HCT116 (cell line): ENCODE results near the gene NFIA. TPM values are rescaled to one million over a fixed set of nuclear protein-coding genes. Genes with fewer than 3 reads are reported as not detected.

Experiments used
- ATAC-seq: fragments of 200-7000 bp; cut with Tn5 transposase; 2 replicates; pipeline ENCODE4 v1.9.1; 2020; ENCODE audit warnings: mild to moderate bottlenecking, moderate library complexity
- BruUV-seq: library from RNA; stranded (reverse); fragments of 400-500 nt; replicated peaks from 2 replicates; lab custom pipeline; 2021; lab: Mats Ljungman, UMichigan
- CTCF ChIA-PET: fragments of 300-600 bp; sonication (Branson Sonifier 250); formaldehyde crosslinking; loops from one replicate; lab custom pipeline; 2021; ENCODE audit warnings: antibody characterized with exemption; lab: Charles Lee
- POLR2A ChIA-PET: fragments of 300-600, 350-600 bp; sonication (Branson Sonifier 250); formaldehyde crosslinking; loops from one replicate; lab custom pipeline; 2021; ENCODE audit warnings: antibody characterized with exemption; lab: Charles Lee
- RAD21 ChIA-PET, 2 experiments: fragments of 300-600 bp; sonication (Branson Sonifier 250); formaldehyde crosslinking; loops; one replicate each; lab custom pipeline; 2023; ENCODE audit warnings: low total read pairs in 2 of 2; ENCODE audit not compliant: uncharacterized antibody in 2 of 2, unreplicated experiment in 2 of 2, low non-redundant PET in 1 of 2; lab: Charles Lee
- DNase-seq: peaks from one replicate; pipeline ENCODE4 v3.0.0-alpha.2; 2010; ENCODE audit warnings: low read depth, low spot score
- H2AFZ ChIP-seq: fragments of 200-600 bp; shearing (Covaris generic), sonication (generic); 2 replicates; pipeline ENCODE4 v1.6.1; 2017; ENCODE audit warnings: low read depth, mixed run types, mixed read lengths, antibody characterized with exemption, low read length; ENCODE audit not compliant: poor library complexity, severe bottlenecking
- H3K27ac ChIP-seq: 2 replicates; pipeline ENCODE4 v1.5.1; 2012; ENCODE audit warnings: low read depth, low read length
- H3K27me3 ChIP-seq: fragments of 200-600 bp; sonication (generic); 2 replicates; pipeline ENCODE4 v1.6.1; 2016; ENCODE audit warnings: mixed run types, low read length, mixed read lengths; ENCODE audit not compliant: insufficient read depth
- H3K36me3 ChIP-seq, 2 experiments: fragments of 200-500 bp in 1 of 2; fragments of 200-600 bp in 1 of 2; sonication (Bioruptor generic) in 1 of 2; sonication (generic) in 1 of 2; 2 replicates each; pipeline versions ENCODE4 v1.5.1 to v1.6.1; 2014 to 2016; ENCODE audit warnings: low read length in 2 of 2, inconsistent platforms in 1 of 2, mixed read lengths in 1 of 2, mixed run types in 1 of 2; ENCODE audit not compliant: insufficient read depth in 2 of 2, control insufficient read depth in 1 of 2
- H3K4me1 ChIP-seq, 2 experiments: fragments of 200-600 bp in 1 of 2; sonication (generic) in 1 of 2; 2 replicates each; pipeline versions ENCODE4 v1.5.1 to v1.6.1; 2012 to 2017; ENCODE audit warnings: low read length in 2 of 2, inconsistent platforms in 1 of 2, mild to moderate bottlenecking in 1 of 2, mixed read lengths in 1 of 2, mixed run types in 1 of 2, moderate library complexity in 1 of 2; ENCODE audit not compliant: insufficient read depth in 2 of 2, control insufficient read depth in 1 of 2
- H3K4me2 ChIP-seq: fragments of 200-600 bp; sonication (generic); 2 replicates; pipeline ENCODE4 v1.6.1; 2017; ENCODE audit warnings: mixed run types, low read length, mixed read lengths
- H3K4me3 ChIP-seq, 2 experiments: fragments of 200-600 bp in 1 of 2; sonication (generic) in 1 of 2; replicated peaks in 1 of 2; 2 replicates each; pipeline ENCODE4 v1.5.1; 2011 to 2016; ENCODE audit warnings: low read length in 2 of 2, control low read depth in 1 of 2, low read depth in 1 of 2, mild to moderate bottlenecking in 1 of 2, mixed read lengths in 1 of 2, mixed run types in 1 of 2
- H3K79me2 ChIP-seq: fragments of 200-600 bp; sonication (generic); 2 replicates; pipeline ENCODE4 v1.6.1; 2017; ENCODE audit warnings: mild to moderate bottlenecking, mixed run types, low read length, moderate library complexity, mixed read lengths; ENCODE audit not compliant: insufficient read depth
- H3K9ac ChIP-seq: fragments of 200-600 bp; sonication (generic); 2 replicates; pipeline ENCODE4 v1.6.1; 2016; ENCODE audit warnings: low read length, mixed read lengths
- H3K9me2 ChIP-seq: fragments of 200-600 bp; sonication (generic), shearing (Covaris generic); 2 replicates; pipeline ENCODE4 v1.6.1; 2017; ENCODE audit warnings: mixed run types, mild to moderate bottlenecking, moderate library complexity; ENCODE audit not compliant: insufficient read depth
- H3K9me3 ChIP-seq, 2 experiments: fragments of 200-500 bp in 1 of 2; fragments of 200-600 bp in 1 of 2; sonication (Bioruptor generic) in 1 of 2; sonication (generic) in 1 of 2; 2 replicates each; pipeline ENCODE4 v1.6.1; 2014 to 2017; ENCODE audit warnings: low read length in 2 of 2, mixed read lengths in 2 of 2, inconsistent platforms in 1 of 2, low read depth in 1 of 2, mild to moderate bottlenecking in 1 of 2, mixed run types in 1 of 2, moderate library complexity in 1 of 2; ENCODE audit not compliant: control insufficient read depth in 1 of 2, insufficient read depth in 1 of 2
- H4K20me1 ChIP-seq: fragments of 200-600 bp; sonication (generic), shearing (Covaris generic); 2 replicates; pipeline ENCODE4 v1.6.1; 2017; ENCODE audit warnings: mixed run types, mild to moderate bottlenecking, moderate library complexity; ENCODE audit not compliant: insufficient read depth
- CBX3 ChIP-seq: IDR thresholded peaks from 2 replicates; pipeline ENCODE4 v1.6.1; 2012; ENCODE audit warnings: low read depth
- CEBPB ChIP-seq: IDR thresholded peaks from 2 replicates; pipeline ENCODE4 v1.6.1; 2012; ENCODE audit warnings: low read depth
- EGR1 ChIP-seq: IDR thresholded peaks from 2 replicates; pipeline ENCODE4 v1.6.1; 2012; ENCODE audit warnings: low read depth
- ELF1 ChIP-seq: IDR thresholded peaks from 2 replicates; pipeline ENCODE4 v1.6.1; 2012; ENCODE audit warnings: low read depth, borderline replicate concordance
- FOSL1 ChIP-seq: IDR thresholded peaks from 2 replicates; pipeline ENCODE4 v1.6.1; 2012; ENCODE audit warnings: low read depth
- JUND ChIP-seq: IDR thresholded peaks from 2 replicates; pipeline ENCODE4 v1.6.1; 2012
- POLR2AphosphoS5 ChIP-seq: IDR thresholded peaks from 2 replicates; pipeline ENCODE4 v1.6.1; 2011; ENCODE audit warnings: mild to moderate bottlenecking, low read depth, low read length, moderate library complexity
- RAD21 ChIP-seq: IDR thresholded peaks from 2 replicates; pipeline ENCODE4 v1.6.1; 2012; ENCODE audit warnings: low read depth, mild to moderate bottlenecking
- SIN3A ChIP-seq: IDR thresholded peaks from 2 replicates; pipeline ENCODE4 v1.6.1; 2012; ENCODE audit warnings: low read depth
- SP1 ChIP-seq: IDR thresholded peaks from 2 replicates; pipeline ENCODE4 v1.6.1; 2012; ENCODE audit warnings: low read depth
- SRF ChIP-seq: IDR thresholded peaks from 2 replicates; pipeline ENCODE4 v1.6.1; 2012; ENCODE audit warnings: low read depth
- TCF7L2 ChIP-seq: IDR thresholded peaks from 2 replicates; pipeline ENCODE4 v1.7.0; 2011; ENCODE audit warnings: borderline replicate concordance, inconsistent platforms; ENCODE audit not compliant: insufficient read depth, insufficient read length; ENCODE audit errors: extremely low read depth
- ZBTB33 ChIP-seq: IDR thresholded peaks from 2 replicates; pipeline ENCODE4 v1.6.1; 2011; ENCODE audit warnings: mild to moderate bottlenecking, low read length, moderate library complexity; ENCODE audit not compliant: insufficient replicate concordance; ENCODE audit errors: extremely low read depth
- intact Hi-C: fragments of 100-400 bp; cut with micrococcal nuclease; formaldehyde crosslinking; loops from 2 replicates; pipeline ENCODE4 v1.10.0; 2022
- total RNA-seq: library from RNA; stranded (reverse); gene quantifications from one replicate; pipeline ENCODE4 v1.2.1, GENCODE V29; 2021; ENCODE audit not compliant: unreplicated experiment
- TF ChIP-seq, protein P1 (sequence below): IDR thresholded peaks from 2 replicates; pipeline ENCODE4 v1.6.1; 2012

Gene NFIA
- total RNA-seq, 1 experiment from 2014 or later = 17.2 TPM

GRCh38 chr1:61174060-61174795 lies 91.9 kb downstream of the NFIA start:
- CTCF ChIA-PET = no interaction called here
- Histone ChIP-seq H3K9ac (no peak overlapping the region), H3K27ac (no peak overlapping the region), H3K9me2 (no peaks in the 10 kb centered on the region), H3K79me2 (no peaks in the 10 kb centered on the region), H3K4me3 (no peak overlapping the region), H4K20me1 (no peaks in the 10 kb centered on the region), H2AFZ (no peak overlapping the region), H3K36me3 (no peaks in the 10 kb centered on the region), H3K9me3 (no peaks in the 10 kb centered on the region), H3K4me2 (no peak overlapping the region), H3K27me3 (no peaks in the 10 kb centered on the region), H3K4me1 (peaks cover 0 to 16% of the 10 kb centered on the region in 2 experiments; a peak in 1 of 4 replicates)
- intact Hi-C loops = no loop called here
- TF ChIP-seq RAD21 = no peak
- no peak for TF ChIP-seq EGR1
- TF ChIP-seq SIN3A = no peak
- no peak for TF ChIP-seq POLR2AphosphoS5
- no peak for TF ChIP-seq SRF
- TF ChIP-seq, protein P1, sequence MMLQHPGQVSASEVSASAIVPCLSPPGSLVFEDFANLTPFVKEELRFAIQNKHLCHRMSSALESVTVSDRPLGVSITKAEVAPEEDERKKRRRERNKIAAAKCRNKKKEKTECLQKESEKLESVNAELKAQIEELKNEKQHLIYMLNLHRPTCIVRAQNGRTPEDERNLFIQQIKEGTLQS = no peak
- TF ChIP-seq SP1 = no peak
- TF ChIP-seq FOSL1 = no peak
- no peak for TF ChIP-seq ELF1
- no peak for TF ChIP-seq CEBPB
- TF ChIP-seq TCF7L2 = no peak
- no peak for TF ChIP-seq CBX3
- no peak for TF ChIP-seq ZBTB33
- TF ChIP-seq JUND = no peak
- no peak for DNase-seq
- POLR2A ChIA-PET = no interaction called here
- RAD21 ChIA-PET = no interaction called here
- BruUV-seq = no TSS peak
- no peak for ATAC-seq
